NCI-H2081 treated with DMSO at 0.1 percent for 48 hours (cell line): ENCODE measurements around the gene PNLIPRP2.

Source experiments
- DNase-seq: peaks from one replicate; lab custom pipeline; 2025; lab: John Stamatoyannopoulos, UW

The PNLIPRP2 gene

DNA sequence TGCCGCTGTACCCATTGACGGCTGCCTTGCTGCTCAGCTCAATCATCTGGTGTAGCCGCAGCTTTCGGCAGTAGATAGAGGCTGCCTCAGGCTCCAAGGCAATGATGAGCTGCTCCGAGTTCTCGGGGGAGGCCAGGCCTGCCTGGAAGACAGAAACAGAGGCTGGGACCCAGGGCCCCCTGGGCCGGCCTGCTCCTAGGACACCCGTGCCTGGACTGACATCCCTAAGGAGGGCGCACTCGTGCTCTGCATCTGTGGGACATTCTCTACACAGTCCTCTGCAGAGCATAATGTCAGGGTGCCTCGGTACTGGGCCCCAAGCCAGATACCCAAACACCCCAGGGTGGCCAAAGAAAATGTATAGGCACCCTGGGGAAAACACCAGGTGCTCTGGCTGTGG lies 63.1 kb downstream of the PNLIPRP2 start:
- DNase-seq: no peak

- no peak for DNase-seq
These were observed 64.0 kb downstream of the PNLIPRP2 start for GRCh38 chr10:116684781-116685180.

DNA sequence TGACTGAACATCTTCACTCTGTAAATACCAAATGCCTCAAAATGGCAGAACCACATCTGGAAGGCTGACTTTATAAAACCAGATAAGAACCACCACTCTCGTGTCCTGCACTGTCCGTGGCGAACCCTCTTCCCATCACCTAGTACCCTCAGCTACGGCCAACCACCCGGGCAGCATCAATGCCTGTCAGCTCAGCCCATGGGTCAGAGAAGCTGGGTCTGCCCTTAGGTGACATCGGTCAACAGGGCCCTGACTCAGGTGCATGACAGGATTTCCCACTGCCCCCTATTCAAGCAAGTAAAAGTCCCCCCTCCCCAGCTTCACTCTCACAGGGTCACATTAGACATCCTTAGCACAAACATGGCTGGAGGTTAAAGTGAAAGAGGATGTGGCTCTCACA lies 65.1 kb downstream of the PNLIPRP2 start:
- no peak for DNase-seq

DNA sequence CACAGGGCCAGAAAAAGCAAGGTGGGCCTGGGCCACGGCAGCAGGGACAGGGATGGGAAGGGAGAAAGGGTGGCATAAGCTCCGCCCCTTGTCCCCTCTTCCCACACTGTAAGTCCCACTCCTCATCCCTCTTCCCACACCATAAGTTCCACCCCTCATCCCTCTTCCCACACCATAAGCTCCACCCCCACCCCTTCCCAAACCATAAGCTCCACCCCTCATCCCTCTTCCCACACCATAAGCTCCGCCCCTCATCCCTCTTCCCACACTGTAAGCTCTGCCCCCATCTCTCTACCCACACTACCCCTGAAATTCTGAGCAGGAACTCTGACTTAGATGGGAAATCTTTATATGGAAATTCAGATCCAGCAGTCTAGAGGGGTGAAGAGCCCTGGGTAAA lies 65.9 kb downstream of the PNLIPRP2 start:
- DNase-seq: no peak

GRCh38 chr10:116687633-116688032 lies 66.9 kb downstream of the PNLIPRP2 start:
- DNase-seq: no peak

DNA sequence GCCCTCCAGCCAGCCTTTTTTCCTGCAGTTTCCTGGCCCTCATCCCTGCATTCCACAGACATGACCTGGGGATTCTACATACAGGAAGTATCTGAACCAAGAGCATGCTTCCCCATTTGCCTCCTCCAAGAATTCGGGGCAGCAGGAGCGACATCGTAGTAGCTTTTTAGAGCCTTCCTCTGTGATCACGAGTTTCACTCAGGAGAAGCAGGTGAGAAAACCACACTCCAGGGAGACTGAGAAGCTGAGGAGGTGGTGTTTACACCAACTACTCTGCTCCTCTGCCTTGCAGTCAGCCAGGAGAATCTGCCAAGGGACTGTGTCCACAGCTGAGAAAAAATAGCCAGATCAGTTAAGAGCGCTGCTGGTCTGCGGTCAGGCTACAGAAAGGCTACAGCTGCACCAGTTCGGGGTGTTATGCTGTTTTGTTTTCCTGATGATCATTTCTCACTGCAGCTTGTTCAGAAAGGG lies 67.5 kb downstream of the PNLIPRP2 start:
- no peak for DNase-seq

GRCh38 chr10:116688741-116689495 lies 68.2 kb downstream of the PNLIPRP2 start:
- no peak for DNase-seq

DNA sequence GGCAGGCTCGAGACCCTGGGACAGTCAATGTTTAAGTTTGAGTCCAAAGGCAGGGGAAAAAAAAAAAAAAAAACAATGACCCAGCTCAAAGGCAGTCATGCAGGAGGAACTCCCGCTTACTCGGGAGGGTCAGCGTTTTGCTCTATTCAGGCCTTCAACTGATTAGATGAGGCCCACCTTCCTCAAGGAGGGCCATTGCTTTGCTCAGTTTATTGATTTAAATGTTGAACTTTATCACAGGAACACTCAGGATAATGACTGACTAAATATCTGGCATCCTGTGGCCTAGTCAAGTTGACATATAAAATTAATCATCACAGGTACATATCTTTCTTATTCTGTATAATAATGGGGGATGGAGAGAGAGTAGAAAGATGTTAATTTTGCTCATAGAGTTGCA lies 69.0 kb downstream of the PNLIPRP2 start:
- DNase-seq: no peak

- no peak for DNase-seq
These were observed 69.9 kb downstream of the PNLIPRP2 start for GRCh38 chr10:116690356-116691322.

DNA sequence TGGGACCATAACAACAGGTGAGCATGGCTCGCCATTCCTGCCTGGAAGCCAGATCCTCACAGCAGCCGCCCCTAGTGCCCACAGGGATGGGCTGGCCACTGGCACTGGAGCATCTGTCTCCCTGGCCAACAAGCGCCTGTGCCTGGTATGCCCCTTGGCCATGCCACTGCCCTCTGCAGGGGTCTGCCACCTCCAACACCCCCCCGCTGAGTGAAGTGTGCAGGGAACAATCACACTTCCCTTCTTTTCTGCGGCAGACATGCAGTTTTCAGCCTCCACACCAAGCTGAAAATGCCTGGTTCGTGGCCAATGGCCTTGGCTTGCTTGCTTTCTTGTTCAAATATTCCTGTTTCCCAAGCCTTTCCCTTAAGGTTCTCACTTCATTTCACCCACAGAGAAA lies 70.9 kb downstream of the PNLIPRP2 start:
- DNase-seq: no peak

DNA sequence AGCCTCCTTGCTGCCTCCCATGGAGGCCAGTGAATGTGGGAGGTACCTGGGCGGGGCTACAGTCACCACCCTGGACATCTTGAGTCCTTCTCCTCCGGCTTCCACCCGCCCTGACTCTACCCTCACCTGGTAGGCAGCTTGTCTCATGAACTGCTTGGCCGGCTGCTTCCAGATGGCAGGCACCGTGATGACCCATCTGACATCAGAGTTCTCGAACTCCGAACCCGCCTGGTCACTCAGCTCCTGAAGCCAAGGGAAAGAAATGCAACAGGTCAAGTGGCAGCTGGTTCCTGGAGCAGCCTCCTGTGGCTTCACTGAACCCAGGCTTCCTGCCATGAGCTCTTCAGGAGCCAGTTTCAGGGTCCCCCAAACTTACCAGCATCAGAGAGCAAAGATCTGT lies 71.5 kb downstream of the PNLIPRP2 start:
- no peak for DNase-seq

GRCh38 chr10:116694243-116694926 lies 73.6 kb downstream of the PNLIPRP2 start:
- no peak for DNase-seq
